Type B pancreatic cell (in vitro differentiated cells): ENCODE results near the gene DNAH14. TPM values are rescaled to one million over a fixed set of nuclear protein-coding genes. Genes with fewer than 3 reads are reported as not detected.
A peak's percentile ranks its signal among the peaks of the same experiment; 100 is the strongest.
"Not testable (repeated sequence)": the region's sequence is repeated elsewhere in the genome, so short reads cannot be mapped to it uniquely, and the experiment has no call there.

Experiments
- DNase-seq: peaks from one replicate; pipeline ENCODE4 v3.0.0; 2021; ENCODE audit warnings: mixed read lengths; ENCODE audit not compliant: unreplicated experiment; ENCODE audit errors: extremely low spot score
- H3K27ac Mint-ChIP-seq: 2 replicates; pipeline ENCODE4 v1.8.0; 2021; ENCODE audit warnings: mild to moderate bottlenecking, mixed read lengths
- H3K27me3 Mint-ChIP-seq: 2 replicates; pipeline ENCODE4 v1.8.0; 2021; ENCODE audit warnings: mixed read lengths
- H3K36me3 Mint-ChIP-seq: 2 replicates; pipeline ENCODE4 v1.8.0; 2021; ENCODE audit warnings: mixed read lengths
- H3K4me1 Mint-ChIP-seq: one replicate; pipeline ENCODE4 v1.8.0; 2021; ENCODE audit warnings: mixed read lengths; ENCODE audit not compliant: unreplicated experiment
- H3K4me3 Mint-ChIP-seq: 2 replicates; pipeline ENCODE4 v1.8.0; 2021; ENCODE audit warnings: mild to moderate bottlenecking, mixed read lengths
- H3K9me3 Mint-ChIP-seq: 2 replicates; pipeline ENCODE4 v1.8.0; 2021; ENCODE audit warnings: mixed read lengths
- total RNA-seq: library from RNA; stranded (reverse); gene quantifications from 2 replicates; pipeline ENCODE4 v1.2.1, GENCODE V29; 2021; ENCODE audit warnings: low replicate concordance
- TF ChIP-seq, protein P1 (sequence below): fragments of 200-600 bp; sonication (generic); conservative IDR thresholded peaks from 2 replicates; pipeline ENCODE4 v1.5.0; 2021; ENCODE audit warnings: antibody characterized with exemption, mild to moderate bottlenecking

DNAH14 gene
- total RNA-seq, 1 donor from 2014 or later, result 42.1 TPM

DNA sequence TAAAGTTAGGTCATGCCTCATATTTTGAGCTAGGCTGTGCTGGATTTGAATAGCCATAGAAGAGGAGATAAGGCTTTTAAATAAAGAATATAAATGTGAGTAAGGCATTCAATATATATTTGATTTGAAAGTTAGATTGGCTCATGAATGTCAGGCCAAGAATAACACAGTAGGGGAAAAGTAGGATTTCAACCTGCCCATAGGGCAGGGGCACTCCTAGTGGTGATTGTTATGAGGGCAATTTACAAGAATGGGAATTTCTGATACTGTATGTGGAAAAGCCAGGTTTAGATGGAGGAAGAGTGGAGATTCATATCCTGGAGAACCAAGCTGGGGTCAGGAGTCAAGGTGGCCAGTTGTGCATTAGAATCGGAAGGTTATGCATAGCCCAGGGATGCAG lies 74.9 kb downstream of the DNAH14 start:
- H3K4me3 Mint-ChIP-seq, result no peak overlapping the region
- no peaks in the 10 kb centered on the region for H3K9me3 Mint-ChIP-seq
- no peak for DNase-seq
- H3K4me1 Mint-ChIP-seq, result no peaks in the 10 kb centered on the region
- TF ChIP-seq, protein P1, sequence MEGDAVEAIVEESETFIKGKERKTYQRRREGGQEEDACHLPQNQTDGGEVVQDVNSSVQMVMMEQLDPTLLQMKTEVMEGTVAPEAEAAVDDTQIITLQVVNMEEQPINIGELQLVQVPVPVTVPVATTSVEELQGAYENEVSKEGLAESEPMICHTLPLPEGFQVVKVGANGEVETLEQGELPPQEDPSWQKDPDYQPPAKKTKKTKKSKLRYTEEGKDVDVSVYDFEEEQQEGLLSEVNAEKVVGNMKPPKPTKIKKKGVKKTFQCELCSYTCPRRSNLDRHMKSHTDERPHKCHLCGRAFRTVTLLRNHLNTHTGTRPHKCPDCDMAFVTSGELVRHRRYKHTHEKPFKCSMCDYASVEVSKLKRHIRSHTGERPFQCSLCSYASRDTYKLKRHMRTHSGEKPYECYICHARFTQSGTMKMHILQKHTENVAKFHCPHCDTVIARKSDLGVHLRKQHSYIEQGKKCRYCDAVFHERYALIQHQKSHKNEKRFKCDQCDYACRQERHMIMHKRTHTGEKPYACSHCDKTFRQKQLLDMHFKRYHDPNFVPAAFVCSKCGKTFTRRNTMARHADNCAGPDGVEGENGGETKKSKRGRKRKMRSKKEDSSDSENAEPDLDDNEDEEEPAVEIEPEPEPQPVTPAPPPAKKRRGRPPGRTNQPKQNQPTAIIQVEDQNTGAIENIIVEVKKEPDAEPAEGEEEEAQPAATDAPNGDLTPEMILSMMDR, result peak; percentile 54
- peaks cover 18% of the 10 kb centered on the region for H3K36me3 Mint-ChIP-seq
- H3K27me3 Mint-ChIP-seq, result no peaks in the 10 kb centered on the region
- no peak overlapping the region for H3K27ac Mint-ChIP-seq

DNA sequence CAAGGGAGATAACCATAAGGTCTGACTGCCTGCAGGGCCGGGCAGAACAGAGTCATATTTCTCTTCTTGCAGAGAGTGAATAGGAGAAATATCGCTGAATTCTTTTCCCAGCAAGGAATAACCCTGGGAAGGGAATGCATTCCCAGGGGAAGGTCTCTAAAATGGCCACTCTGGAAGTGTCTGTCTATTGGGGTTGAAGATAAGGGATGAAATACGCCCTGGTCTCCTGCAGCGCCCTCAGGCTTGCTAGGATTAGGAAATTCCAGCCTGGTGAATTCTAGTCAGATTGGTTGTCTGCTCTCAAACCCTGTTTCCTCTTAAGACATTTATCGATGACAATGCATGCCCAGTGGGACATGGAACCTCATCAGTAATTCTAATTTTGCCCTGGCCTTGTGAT lies 76.9 kb downstream of the DNAH14 start:
- H3K36me3 Mint-ChIP-seq, result peaks cover 15% of the 10 kb centered on the region
- not testable (repeated sequence) for H3K27me3 Mint-ChIP-seq, H3K4me1 Mint-ChIP-seq, H3K4me3 Mint-ChIP-seq, H3K27ac Mint-ChIP-seq, H3K9me3 Mint-ChIP-seq, DNase-seq

DNA sequence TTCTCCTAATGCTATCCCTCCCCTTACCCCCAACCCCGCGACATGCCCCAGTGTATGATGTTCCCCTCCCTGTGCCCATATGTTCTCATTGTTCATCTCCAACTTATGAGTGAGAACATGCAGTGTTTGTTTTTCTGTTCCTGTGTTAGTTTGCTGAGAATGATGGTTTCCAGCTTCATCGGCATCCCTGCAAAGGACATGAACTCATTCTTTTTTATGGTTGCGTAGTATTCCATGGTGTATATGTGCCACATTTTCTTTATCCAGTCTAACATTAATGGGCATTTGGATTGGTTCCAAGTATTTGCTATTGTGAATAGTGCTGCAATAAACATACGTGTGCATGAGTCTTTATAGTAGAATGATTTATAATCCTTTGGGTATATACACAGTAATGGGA lies 78.6 kb downstream of the DNAH14 start:
- not testable (repeated sequence) for H3K4me1 Mint-ChIP-seq, H3K27me3 Mint-ChIP-seq
- H3K9me3 Mint-ChIP-seq, result peaks cover 11% of the 10 kb centered on the region

DNA sequence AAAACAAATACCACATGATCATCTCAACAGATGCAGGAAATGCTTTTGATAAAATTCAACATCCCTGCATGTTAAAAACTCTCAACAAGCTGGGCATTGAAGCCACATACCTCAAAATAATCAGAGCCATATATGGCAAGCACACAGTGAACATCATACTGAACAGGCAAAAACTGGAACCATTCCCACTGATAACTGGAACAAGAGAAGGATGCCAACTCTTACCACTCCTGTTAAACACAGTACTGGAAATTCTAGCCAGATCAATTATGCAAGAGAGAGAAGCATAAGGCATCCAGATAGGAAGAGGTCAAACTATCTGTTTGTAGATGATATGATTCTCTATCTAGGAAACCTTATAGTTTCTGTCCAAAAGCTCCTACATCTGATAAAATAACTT lies 91.6 kb downstream of the DNAH14 start:
- H3K9me3 Mint-ChIP-seq, result peaks cover 20% of the 10 kb centered on the region
- peaks cover 14% of the 10 kb centered on the region for H3K36me3 Mint-ChIP-seq
- no peaks in the 10 kb centered on the region for H3K4me1 Mint-ChIP-seq
- H3K27ac Mint-ChIP-seq, result no peak overlapping the region
- DNase-seq, result no peak
- no peak overlapping the region for H3K4me3 Mint-ChIP-seq
- no peaks in the 10 kb centered on the region for H3K27me3 Mint-ChIP-seq
- TF ChIP-seq, protein P1, result no peak

More for the DNA sequence above, 78.6 kb downstream of the DNAH14 start:
- not testable (repeated sequence) for DNase-seq, H3K27ac Mint-ChIP-seq, H3K4me3 Mint-ChIP-seq
- peaks cover 22% of the 10 kb centered on the region for H3K36me3 Mint-ChIP-seq

DNA sequence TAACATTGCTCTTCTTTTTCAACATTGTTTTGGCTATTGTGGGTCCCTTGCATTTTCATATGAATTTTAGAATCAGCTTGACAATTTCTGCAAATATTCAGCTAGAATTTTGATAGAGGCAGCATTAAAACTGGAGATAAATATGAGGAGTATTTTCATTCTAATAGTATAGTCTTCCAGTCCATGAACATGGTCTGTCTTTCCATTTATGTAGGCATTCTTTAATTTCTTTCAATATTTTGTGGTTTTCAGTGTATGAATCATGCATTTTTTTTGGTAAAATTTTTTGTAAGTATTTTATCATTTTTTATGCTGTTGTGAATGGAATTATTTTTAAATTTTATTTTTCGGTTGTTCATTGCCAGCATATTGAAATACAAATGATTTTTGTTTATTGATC lies 97.2 kb downstream of the DNAH14 start:
- Mint-ChIP-seq H3K9me3 (peaks cover 3% of the 10 kb centered on the region), H3K36me3 (peaks cover 14% of the 10 kb centered on the region), H3K4me1 (no peaks in the 10 kb centered on the region), H3K27me3 (no peaks in the 10 kb centered on the region), H3K4me3 (no peak overlapping the region), H3K27ac (no peak overlapping the region)
- DNase-seq, result no peak
- TF ChIP-seq, protein P1, result no peak

DNA sequence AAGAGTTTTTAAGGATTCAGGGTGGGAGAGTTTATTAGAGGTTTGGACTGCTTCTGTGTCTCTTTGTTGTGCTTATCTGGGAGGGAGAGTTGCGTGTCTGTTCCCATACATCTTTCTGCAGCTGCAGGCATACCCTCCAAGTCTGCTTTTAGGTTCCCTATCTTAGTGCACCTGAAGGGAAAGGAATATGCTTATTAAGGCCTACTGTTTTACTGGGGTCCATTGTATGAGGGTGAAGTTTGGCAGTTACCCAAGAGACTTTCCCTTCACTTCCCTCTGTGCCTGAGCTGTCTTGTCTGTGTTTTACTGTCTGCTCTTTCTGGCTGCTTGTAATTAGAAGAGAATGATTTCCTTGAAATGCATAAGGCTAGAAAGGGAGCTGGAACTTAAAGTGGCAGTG lies 107.0 kb downstream of the DNAH14 start:
- DNase-seq, H3K4me3 Mint-ChIP-seq, H3K27ac Mint-ChIP-seq, H3K4me1 Mint-ChIP-seq, H3K9me3 Mint-ChIP-seq, H3K27me3 Mint-ChIP-seq, H3K36me3 Mint-ChIP-seq: not testable (repeated sequence)

DNA sequence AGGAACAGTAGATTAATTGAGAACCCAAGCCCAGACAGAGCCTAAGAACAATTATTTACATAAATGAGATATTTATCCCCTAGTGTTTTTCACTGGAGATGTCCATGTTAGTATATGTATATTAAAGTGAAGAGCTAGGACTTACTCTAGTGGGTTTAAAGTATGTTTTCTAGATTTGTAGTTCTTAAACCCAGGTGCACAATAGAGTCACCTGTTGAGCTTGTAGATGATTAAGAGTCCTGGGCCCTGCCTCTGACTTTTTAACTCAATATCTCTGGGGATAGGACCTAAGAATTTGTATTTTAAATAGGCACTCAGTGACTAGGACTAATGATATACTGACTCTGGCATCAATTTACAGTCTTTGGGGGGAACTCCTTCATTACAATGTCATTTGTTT lies 112.8 kb downstream of the DNAH14 start:
- TF ChIP-seq, protein P1, result no peak
- no peak for DNase-seq
- Mint-ChIP-seq H3K27me3 (no peaks in the 10 kb centered on the region), H3K4me3 (no peak overlapping the region), H3K4me1 (no peaks in the 10 kb centered on the region), H3K36me3 (peaks cover 5% of the 10 kb centered on the region), H3K27ac (no peak overlapping the region), H3K9me3 (no peaks in the 10 kb centered on the region)
